ENCODE results near the gene THY1.

DNA sequence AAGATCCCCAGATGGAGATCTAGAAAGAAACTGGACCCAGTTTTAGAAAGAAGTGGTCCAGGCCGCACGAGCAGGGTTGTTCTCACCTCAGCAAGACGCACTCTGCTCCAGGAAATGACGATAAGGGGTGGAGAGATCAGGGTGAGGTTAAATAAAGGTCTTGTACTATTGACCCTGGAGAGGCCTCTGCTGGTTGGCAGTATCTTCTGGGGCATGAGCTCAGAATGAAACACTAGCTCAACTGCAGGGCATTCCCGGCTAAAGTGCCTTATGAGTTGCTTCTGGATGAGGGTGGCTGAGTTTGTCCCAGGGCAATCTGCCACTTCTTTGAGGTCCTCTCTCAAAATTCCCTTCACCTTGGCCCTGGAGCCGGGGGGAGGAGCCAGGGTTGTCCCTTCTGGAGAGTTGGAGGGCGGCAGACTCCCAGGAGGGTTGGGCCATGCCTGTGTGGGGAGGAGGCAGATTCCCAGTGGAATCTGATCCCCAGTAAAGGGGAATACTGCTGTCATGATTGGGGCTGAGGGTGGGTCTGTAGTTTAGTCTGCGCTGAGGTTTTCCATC, 52.4 kb downstream of the THY1 start:
- TF ChIP-seq, protein P1, sequence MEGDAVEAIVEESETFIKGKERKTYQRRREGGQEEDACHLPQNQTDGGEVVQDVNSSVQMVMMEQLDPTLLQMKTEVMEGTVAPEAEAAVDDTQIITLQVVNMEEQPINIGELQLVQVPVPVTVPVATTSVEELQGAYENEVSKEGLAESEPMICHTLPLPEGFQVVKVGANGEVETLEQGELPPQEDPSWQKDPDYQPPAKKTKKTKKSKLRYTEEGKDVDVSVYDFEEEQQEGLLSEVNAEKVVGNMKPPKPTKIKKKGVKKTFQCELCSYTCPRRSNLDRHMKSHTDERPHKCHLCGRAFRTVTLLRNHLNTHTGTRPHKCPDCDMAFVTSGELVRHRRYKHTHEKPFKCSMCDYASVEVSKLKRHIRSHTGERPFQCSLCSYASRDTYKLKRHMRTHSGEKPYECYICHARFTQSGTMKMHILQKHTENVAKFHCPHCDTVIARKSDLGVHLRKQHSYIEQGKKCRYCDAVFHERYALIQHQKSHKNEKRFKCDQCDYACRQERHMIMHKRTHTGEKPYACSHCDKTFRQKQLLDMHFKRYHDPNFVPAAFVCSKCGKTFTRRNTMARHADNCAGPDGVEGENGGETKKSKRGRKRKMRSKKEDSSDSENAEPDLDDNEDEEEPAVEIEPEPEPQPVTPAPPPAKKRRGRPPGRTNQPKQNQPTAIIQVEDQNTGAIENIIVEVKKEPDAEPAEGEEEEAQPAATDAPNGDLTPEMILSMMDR (IDR thresholded peaks at IDR 0.05): no peak
- no peak for TF ChIP-seq POLR2A (IDR thresholded peaks at IDR 0.05; ENCODE audit: low read depth)
- no peak for TF ChIP-seq EP300 (IDR thresholded peaks at IDR 0.05)

All from esophagus muscularis mucosa (tissue), 4 donors.